H1 (cell line): Measurements from ENCODE around the gene TMEM204. TPM values are rescaled to one million over a fixed set of nuclear protein-coding genes. Genes with fewer than 3 reads are reported as not detected.

Experiments
- CTCF ChIA-PET: fragments of 300-600 bp; sonication (Branson Sonifier 250); formaldehyde crosslinking; loops from one replicate; lab custom pipeline; 2021; ENCODE audit not compliant: partially characterized antibody; lab: Charles Lee
- POLR2A ChIA-PET: fragments of 300-600 bp; sonication (Branson Sonifier 250); formaldehyde crosslinking; loops from one replicate; lab custom pipeline; 2021; ENCODE audit warnings: inconsistent platforms; ENCODE audit not compliant: partially characterized antibody; lab: Charles Lee
- DNase-seq, 2 experiments: peaks; one replicate each; pipeline versions ENCODE4 v3.0.0 to v3.0.0-alpha.2; 2010 to 2022; ENCODE audit warnings: low spot score in 2 of 2, low read depth in 1 of 2, mixed read lengths in 1 of 2
- FAIRE-seq: peaks from 2 replicates; lab custom pipeline; 2011; peaks lifted over from hg19 to GRCh38; lab: Jason Lieb, UNC
- H2AFZ ChIP-seq: 2 replicates; pipeline ENCODE4 v1.8.1; 2012; ENCODE audit warnings: low read length, inconsistent platforms
- H2AK5ac ChIP-seq: 2 replicates; pipeline ENCODE4 v1.6.1; 2013; ENCODE audit warnings: low read depth, low read length
- H2BK120ac ChIP-seq: replicated peaks from 2 replicates; pipeline ENCODE3; 2013; ENCODE audit warnings: low read depth, low read length, inconsistent platforms
- H2BK12ac ChIP-seq: 2 replicates; pipeline ENCODE4 v1.6.1; 2013; ENCODE audit warnings: low read depth, low read length
- H2BK15ac ChIP-seq: 2 replicates; pipeline ENCODE4 v1.6.1; 2013; ENCODE audit warnings: low read length
- H2BK20ac ChIP-seq: 2 replicates; pipeline ENCODE4 v1.6.1; 2013; ENCODE audit warnings: low read length
- H2BK5ac ChIP-seq: 2 replicates; pipeline ENCODE4 v1.6.1; 2013; ENCODE audit warnings: low read depth, low read length
- H3K14ac ChIP-seq: 2 replicates; pipeline ENCODE4 v1.6.1; 2013; ENCODE audit warnings: inconsistent platforms; ENCODE audit not compliant: insufficient read length
- H3K18ac ChIP-seq: 2 replicates; pipeline ENCODE4 v1.6.1; 2013; ENCODE audit warnings: low read length; ENCODE audit errors: extremely low read depth
- H3K23ac ChIP-seq: 2 replicates; pipeline ENCODE4 v1.6.1; 2013; ENCODE audit warnings: inconsistent platforms; ENCODE audit not compliant: insufficient read length
- H3K23me2 ChIP-seq: 2 replicates; pipeline ENCODE4 v1.6.1; 2013; ENCODE audit warnings: low read depth, low read length
- H3K27ac ChIP-seq: 2 replicates; pipeline ENCODE4 v1.6.1; 2011; ENCODE audit warnings: low read depth, low read length, inconsistent platforms
- H3K27me3 ChIP-seq, 4 experiments: replicated peaks in 1 of 4; 1 replicate in 1 of 4; 2 replicates in 3 of 4; pipeline versions ENCODE4 v1.6.1 to v1.8.1; 2011 to 2013; ENCODE audit warnings: low read length in 3 of 4, mild to moderate bottlenecking in 3 of 4, inconsistent platforms in 2 of 4, mixed read lengths in 2 of 4, moderate library complexity in 1 of 4; ENCODE audit not compliant: control insufficient read depth in 3 of 4, insufficient read depth in 3 of 4; ENCODE audit errors: extremely low read depth in 1 of 4
- H3K36me3 ChIP-seq, 4 experiments: 2 replicates each; pipeline versions ENCODE4 v1.6.1 to v1.8.1; 2011 to 2013; ENCODE audit warnings: mild to moderate bottlenecking in 4 of 4, low read length in 3 of 4, moderate library complexity in 2 of 4, control low read depth in 1 of 4, inconsistent platforms in 1 of 4; ENCODE audit not compliant: insufficient read depth in 4 of 4, control insufficient read depth in 2 of 4
- H3K4ac ChIP-seq: replicated peaks from 2 replicates; pipeline ENCODE3; 2013; ENCODE audit warnings: low read length, low read depth, mixed read lengths, inconsistent platforms; ENCODE audit not compliant: insufficient read length
- H3K4me1 ChIP-seq, 4 experiments: replicated peaks in 1 of 4; 1 replicate in 1 of 4; 2 replicates in 3 of 4; pipeline versions ENCODE4 v1.6.1 to v1.8.1; 2011 to 2013; ENCODE audit warnings: low read length in 3 of 4, inconsistent platforms in 2 of 4, mixed read lengths in 1 of 4; ENCODE audit not compliant: insufficient read depth in 4 of 4, control insufficient read depth in 3 of 4
- H3K4me2 ChIP-seq, 2 experiments: 2 replicates each; pipeline versions ENCODE4 v1.6.1 to v1.8.1; 2011 to 2013; ENCODE audit warnings: low read depth in 2 of 2, low read length in 2 of 2, control low read depth in 1 of 2, inconsistent platforms in 1 of 2, mild to moderate bottlenecking in 1 of 2; ENCODE audit not compliant: insufficient read depth in 1 of 2
- H3K4me3 ChIP-seq, 4 experiments: fragments of 200-600, 300-600 bp in 1 of 4; sonication (generic), shearing (Covaris generic), sonication (Bioruptor Twin) in 1 of 4; 2 replicates each; pipeline versions ENCODE4 v1.5.1 to v1.8.1; 2011 to 2016; ENCODE audit warnings: low read length in 4 of 4, low read depth in 3 of 4, control low read depth in 2 of 4, inconsistent platforms in 2 of 4, mild to moderate bottlenecking in 2 of 4, mixed read lengths in 1 of 4, moderate library complexity in 1 of 4; ENCODE audit not compliant: insufficient read depth in 2 of 4; ENCODE audit errors: extremely low read depth in 1 of 4
- H3K56ac ChIP-seq: replicated peaks from 2 replicates; pipeline ENCODE3; 2013; ENCODE audit warnings: low read depth, mild to moderate bottlenecking, mixed read lengths, low read length, inconsistent platforms; ENCODE audit not compliant: insufficient read length
- H3K79me1 ChIP-seq: 2 replicates; pipeline ENCODE4 v1.6.1; 2013; ENCODE audit warnings: low read depth, low read length, control low read depth
- H3K79me2 ChIP-seq, 2 experiments: 2 replicates each; pipeline versions ENCODE4 v1.6.1 to v1.8.1; 2012 to 2013; ENCODE audit warnings: low read length in 2 of 2, mild to moderate bottlenecking in 2 of 2, inconsistent platforms in 1 of 2; ENCODE audit not compliant: insufficient read depth in 2 of 2, control insufficient read depth in 1 of 2
- H3K9ac ChIP-seq, 4 experiments: replicated peaks in 1 of 4; 1 replicate in 1 of 4; 2 replicates in 3 of 4; pipeline versions ENCODE4 v1.6.1 to v1.8.1; 2011 to 2013; ENCODE audit warnings: low read depth in 3 of 4, low read length in 3 of 4, control low read depth in 2 of 4, mild to moderate bottlenecking in 2 of 4, moderate library complexity in 2 of 4, inconsistent platforms in 1 of 4; ENCODE audit errors: extremely low read depth in 1 of 4
- H3K9me3 ChIP-seq, 2 experiments: 2 replicates each; pipeline versions ENCODE4 v1.6.1 to v1.8.1; 2012 to 2013; ENCODE audit warnings: mild to moderate bottlenecking in 2 of 2, moderate library complexity in 2 of 2, control low read depth in 1 of 2, inconsistent platforms in 1 of 2, low read depth in 1 of 2, low read length in 1 of 2, mixed read lengths in 1 of 2; ENCODE audit not compliant: insufficient read depth in 2 of 2
- H4K20me1 ChIP-seq, 2 experiments: replicated peaks in 1 of 2; 2 replicates each; pipeline versions ENCODE3 to v1.8.1; 2011 to 2013; ENCODE audit warnings: inconsistent platforms in 2 of 2, low read length in 2 of 2, mild to moderate bottlenecking in 1 of 2; ENCODE audit not compliant: insufficient read depth in 2 of 2, control insufficient read depth in 1 of 2
- H4K5ac ChIP-seq: 2 replicates; pipeline ENCODE4 v1.6.1; 2013; ENCODE audit warnings: low read length, low read depth, mixed read lengths, inconsistent platforms; ENCODE audit not compliant: insufficient read length
- H4K8ac ChIP-seq: 2 replicates; pipeline ENCODE4 v1.8.0; 2013; ENCODE audit warnings: mild to moderate bottlenecking, moderate library complexity, low read length, inconsistent platforms; ENCODE audit not compliant: insufficient read depth; ENCODE audit errors: extremely low read depth
- H4K91ac ChIP-seq: replicated peaks from 2 replicates; pipeline ENCODE3; 2013; ENCODE audit warnings: low read length, mixed read lengths, inconsistent platforms; ENCODE audit not compliant: insufficient read length
- TBP ChIP-seq: IDR thresholded peaks from 2 replicates; pipeline ENCODE4 v1.6.1; 2011; ENCODE audit warnings: low read depth, low read length, improper control_type of control experiment
- WGBS, 2 experiments: shearing (Covaris generic) in 1 of 2; methylation state at CpG; one replicate each; pipeline versions ENCODE4 v1.1.6 to v1.1.7; 2013 to 2015; ENCODE audit warnings: low lambda C conversion rate in 2 of 2, mixed read lengths in 2 of 2, inconsistent platforms in 1 of 2, low coverage in 1 of 2, missing lambda C conversion rate in 1 of 2; ENCODE audit not compliant: insufficient replicate concordance in 2 of 2, insufficient coverage in 1 of 2, insufficient read length in 1 of 2; ENCODE audit errors: extremely low coverage in 1 of 2, missing lambda C conversion rate in 1 of 2; 5-methylcytosine and 5-hydroxymethylcytosine counted together
- polyA plus RNA-seq, 7 experiments: library from polyadenylated mRNA; depleted of rRNA in 3 of 7; stranded (reverse) in 5 of 7; unstranded in 2 of 7; fragments of >200 nt in 5 of 7; fragments of 200-250 nt in 2 of 7; gene quantifications; 1 replicate in 5 of 7; 2 replicates in 1 of 7; 4 replicates in 1 of 7; pipeline versions ENCODE4 v1.2.1 to v1.2.3, GENCODE V29; 2011 to 2013; ENCODE audit warnings: missing spikeins in 2 of 7, mixed read lengths in 2 of 7
- total RNA-seq: library from RNA; stranded (reverse); fragmentation: NEBNext Ultra II Directional; extraction: Animal tissue kit (Norgen Biotek cat#: 25700); gene quantifications from 2 replicates; pipeline ENCODE4 v1.2.1, GENCODE V29; 2021

Gene TMEM204
- total and polyA plus RNA-seq, 2 of the 8 experiments (the other 6 are each of a cell fraction or from before 2014, with no cell fraction given) = not detected

GRCh38 chr16:1571012-1571671 lies 37.7 kb downstream of the TMEM204 start:
- Histone ChIP-seq H2BK20ac (no peak overlapping the region), H3K79me1 (no peaks in the 10 kb centered on the region), H3K79me2 (no peaks in the 10 kb centered on the region), H3K9ac (no peak overlapping the region), H3K4me3 (no peak overlapping the region), H3K4ac (no peak overlapping the region), H3K36me3 (peaks cover 0 to 10% (median 0%) of the 10 kb centered on the region in 4 experiments; a peak in 2 of 8 replicates), H3K56ac (no peak overlapping the region), H3K23me2 (no peaks in the 10 kb centered on the region), H3K4me2 (no peak overlapping the region), H2AK5ac (no peak overlapping the region), H2BK12ac (no peak overlapping the region), H4K5ac (no peak overlapping the region), H4K20me1 (peaks cover 0 to 2% of the 10 kb centered on the region in 2 experiments), H2AFZ (no peak overlapping the region), H2BK15ac (no peak overlapping the region), H2BK5ac (no peak overlapping the region), H3K14ac (no peak overlapping the region), H3K9me3 (no peaks in the 10 kb centered on the region), H3K4me1 (no peaks in the 10 kb centered on the region), H3K23ac (no peak overlapping the region), H4K8ac (no peak overlapping the region), H4K91ac (no peak overlapping the region), H3K27me3 (no peaks in the 10 kb centered on the region), H3K18ac (no peak overlapping the region), H2BK120ac (no peak overlapping the region), H3K27ac (no peak overlapping the region)
- DNase-seq (no peak), FAIRE-seq (no peak)
- WGBS, 2 experiments = 93% methylated on average over 7 of the region's 7 CpGs; no CpG with 5 or more reads in 1 of the 2 experiments
- ChIA-PET POLR2A (interaction anchor here (0.8 kb wide), 1 partner anchor 9 kb away, joined by 3 read pairs; no protein-coding TSS in a partner anchor), CTCF (interaction anchor here (1.1 kb wide), 1 partner anchor 34 kb away, joined by 3 read pairs; no protein-coding TSS in a partner anchor)
- no peak for TF ChIP-seq TBP
